HUES48 (cell line): ENCODE measurements around the gene ATG4D.
"Not testable (repeated sequence)": the region's sequence is repeated elsewhere in the genome, so short reads cannot be mapped to it uniquely, and the experiment has no call there.

Experiments used
- H3K27ac ChIP-seq: one replicate; pipeline ENCODE4 v1.7.0; 2013; ENCODE audit warnings: low read depth, low read length, inconsistent platforms
- H3K27me3 ChIP-seq: 2 replicates; pipeline ENCODE4 v1.6.1; 2013; ENCODE audit warnings: mild to moderate bottlenecking, low read length; ENCODE audit not compliant: control insufficient read depth, insufficient read depth
- H3K36me3 ChIP-seq: 2 replicates; pipeline ENCODE4 v1.6.1; 2013; ENCODE audit warnings: low read length; ENCODE audit not compliant: control insufficient read depth, insufficient read depth
- H3K4me1 ChIP-seq: 2 replicates; pipeline ENCODE4 v1.6.1; 2013; ENCODE audit warnings: mild to moderate bottlenecking, low read length; ENCODE audit not compliant: control insufficient read depth, insufficient read depth
- H3K4me3 ChIP-seq: 2 replicates; pipeline ENCODE4 v1.5.1; 2013; ENCODE audit warnings: mild to moderate bottlenecking, low read depth, low read length
- H3K9ac ChIP-seq: 2 replicates; pipeline ENCODE4 v1.6.1; 2013; ENCODE audit warnings: mild to moderate bottlenecking, low read depth, low read length, moderate library complexity
- H3K9me3 ChIP-seq: 2 replicates; pipeline ENCODE4 v1.6.1; 2013; ENCODE audit warnings: low read length; ENCODE audit not compliant: control insufficient read depth, insufficient read depth

ATG4D gene

DNA sequence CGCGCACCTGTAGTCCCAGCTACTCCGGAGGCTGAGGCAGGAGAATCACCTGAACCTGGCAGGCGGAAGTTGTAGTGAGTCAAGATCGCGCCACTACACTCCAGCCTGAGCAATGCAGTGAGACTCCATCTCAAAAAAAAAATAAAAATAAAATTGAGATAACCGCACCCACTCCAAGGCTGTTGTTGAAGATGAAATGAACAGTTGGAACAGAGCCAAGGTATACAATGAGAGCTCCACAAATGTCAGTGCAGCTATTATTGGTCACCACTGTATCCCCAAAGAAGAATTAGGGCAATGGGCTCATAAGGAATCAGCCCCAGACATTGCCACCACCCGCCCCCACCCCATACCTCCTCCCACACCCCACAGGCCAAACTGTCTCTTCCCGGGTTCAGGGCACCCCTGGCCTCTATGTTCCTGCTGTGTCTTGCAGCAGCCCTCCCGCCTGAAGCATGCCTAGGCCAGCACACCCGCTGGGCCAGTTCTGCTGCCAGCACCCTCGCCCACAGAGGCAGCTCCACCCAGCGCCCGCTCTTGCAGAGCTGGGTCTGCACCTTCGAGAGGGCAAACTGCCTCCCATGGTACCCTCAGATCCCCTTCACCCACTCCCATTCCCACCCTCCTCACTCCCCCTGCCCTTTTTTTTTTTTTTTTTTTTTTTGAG lies 22.9 kb upstream of the ATG4D start:
- Histone ChIP-seq H3K4me1 (0 out of 2 replicates have a peak, but pooled peaks cover 5% of the 10 kb centered on the region), H3K27ac (no peak overlapping the region), H3K36me3 (no peaks in the 10 kb centered on the region), H3K9ac (no peak overlapping the region), H3K27me3 (peaks cover 37% of the 10 kb centered on the region), H3K9me3 (no peaks in the 10 kb centered on the region), H3K4me3 (no peak overlapping the region)

GRCh38 chr19:10521461-10522171 lies 22.1 kb upstream of the ATG4D start:
- H3K27me3 ChIP-seq, result peaks cover 29% of the 10 kb centered on the region
- H3K9me3 ChIP-seq, result no peaks in the 10 kb centered on the region
- H3K36me3 ChIP-seq, result no peaks in the 10 kb centered on the region
- 0 out of 2 replicates have a peak, but pooled peaks cover 5% of the 10 kb centered on the region for H3K4me1 ChIP-seq
- no peak overlapping the region for H3K27ac ChIP-seq
- no peak overlapping the region for H3K9ac ChIP-seq
- no peak overlapping the region for H3K4me3 ChIP-seq

DNA sequence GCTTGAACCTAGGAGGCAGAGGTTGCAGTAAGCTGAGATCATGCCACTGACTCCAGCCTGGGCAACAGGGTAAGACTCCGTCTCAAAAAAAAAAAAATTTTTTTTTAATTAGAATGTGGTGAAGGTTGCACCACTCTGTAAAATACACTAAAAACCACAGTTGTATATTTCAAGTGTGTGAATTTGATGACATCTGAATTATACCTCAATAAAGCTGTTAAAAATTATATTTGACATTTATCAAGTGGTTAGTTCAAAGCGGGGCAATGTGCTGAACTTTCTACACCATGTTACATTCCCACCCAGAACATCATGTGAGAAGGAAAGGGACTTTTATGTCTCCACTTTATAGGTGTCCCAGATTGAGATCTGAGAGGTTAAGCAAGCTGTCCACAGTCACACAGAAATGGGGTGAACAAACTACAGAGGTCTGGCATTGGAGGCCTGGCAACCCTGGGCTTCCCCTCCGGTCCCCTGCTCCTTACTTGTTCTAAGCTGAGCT lies 20.5 kb upstream of the ATG4D start:
- no peak overlapping the region for H3K27ac ChIP-seq
- H3K27me3 ChIP-seq, result peaks cover 13% of the 10 kb centered on the region
- H3K4me1 ChIP-seq, result no peaks in the 10 kb centered on the region
- H3K36me3 ChIP-seq, result no peaks in the 10 kb centered on the region
- no peak overlapping the region for H3K4me3 ChIP-seq
- no peaks in the 10 kb centered on the region for H3K9me3 ChIP-seq
- H3K9ac ChIP-seq, result no peak overlapping the region

DNA sequence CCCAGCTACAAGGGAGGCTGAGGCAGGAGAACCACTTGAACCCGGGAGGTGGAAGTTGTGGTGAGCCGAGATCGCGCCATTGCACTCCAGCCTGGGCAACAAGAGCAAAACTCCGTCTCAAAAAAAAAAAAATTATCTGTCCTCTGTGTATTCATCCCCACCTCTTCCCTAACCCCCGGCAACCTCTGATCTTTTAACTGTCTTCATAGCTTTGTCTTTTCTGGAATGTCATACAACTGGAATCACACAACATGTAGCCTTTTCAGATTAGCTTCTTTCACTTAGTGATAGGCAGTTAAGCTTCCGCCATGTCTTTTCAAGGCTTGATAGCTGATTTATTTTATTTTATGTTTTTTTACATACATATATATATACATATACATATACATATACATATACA lies 18.1 kb upstream of the ATG4D start:
- Histone ChIP-seq H3K27me3 (no peaks in the 10 kb centered on the region), H3K9ac (no peak overlapping the region), H3K4me3 (no peak overlapping the region), H3K4me1 (no peaks in the 10 kb centered on the region), H3K9me3 (no peaks in the 10 kb centered on the region), H3K36me3 (no peaks in the 10 kb centered on the region), H3K27ac (no peak overlapping the region)

GRCh38 chr19:10526887-10527286 lies 16.8 kb upstream of the ATG4D start:
- H3K36me3 ChIP-seq, H3K4me1 ChIP-seq, H3K27ac ChIP-seq, H3K9me3 ChIP-seq, H3K9ac ChIP-seq, H3K27me3 ChIP-seq, H3K4me3 ChIP-seq: not testable (repeated sequence)

DNA sequence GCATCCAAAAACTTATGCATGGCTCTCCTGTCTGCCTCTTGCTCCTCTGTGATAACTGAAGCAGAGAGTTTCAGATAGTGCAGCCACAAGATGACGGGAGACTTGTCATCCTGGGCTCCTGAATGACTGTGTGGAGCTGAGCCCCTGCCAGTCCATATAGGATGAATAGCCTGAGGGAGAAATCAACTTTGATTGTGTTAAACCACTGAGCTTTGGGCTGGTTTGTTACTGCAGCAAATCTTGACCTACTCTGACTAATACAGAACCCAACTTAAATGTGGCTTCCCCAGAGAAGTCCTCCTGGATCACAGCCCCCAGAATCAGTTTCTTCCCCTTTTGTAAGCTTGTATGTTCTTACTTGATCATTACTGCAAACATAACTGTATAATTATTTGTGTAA lies 11.2 kb upstream of the ATG4D start:
- H3K9me3 ChIP-seq, result no peaks in the 10 kb centered on the region
- no peaks in the 10 kb centered on the region for H3K27me3 ChIP-seq
- H3K27ac ChIP-seq, result no peak overlapping the region
- no peaks in the 10 kb centered on the region for H3K4me1 ChIP-seq
- H3K36me3 ChIP-seq, result no peaks in the 10 kb centered on the region
- H3K4me3 ChIP-seq, result no peak overlapping the region
- H3K9ac ChIP-seq, result no peak overlapping the region

GRCh38 chr19:10533646-10534386 lies 9.9 kb upstream of the ATG4D start:
- Histone ChIP-seq H3K4me1 (no peaks in the 10 kb centered on the region), H3K27ac (no peak overlapping the region), H3K4me3 (no peak overlapping the region), H3K27me3 (no peaks in the 10 kb centered on the region), H3K9ac (no peak overlapping the region), H3K9me3 (no peaks in the 10 kb centered on the region), H3K36me3 (no peaks in the 10 kb centered on the region)

GRCh38 chr19:10535613-10536012 lies 8.1 kb upstream of the ATG4D start:
- H3K27ac ChIP-seq, result no peak overlapping the region

GRCh38 chr19:10537668-10538067 lies 6.0 kb upstream of the ATG4D start:
- no peak overlapping the region for H3K27ac ChIP-seq
- H3K36me3 ChIP-seq, result no peaks in the 10 kb centered on the region
- H3K4me1 ChIP-seq, result no peaks in the 10 kb centered on the region

More at GRCh38 chr19:10535613-10536012, 8.1 kb upstream of the ATG4D start:
- no peak overlapping the region for H3K4me3 ChIP-seq
- no peaks in the 10 kb centered on the region for H3K36me3 ChIP-seq
- no peaks in the 10 kb centered on the region for H3K9me3 ChIP-seq
- H3K4me1 ChIP-seq, result no peaks in the 10 kb centered on the region
- no peak overlapping the region for H3K9ac ChIP-seq
- H3K27me3 ChIP-seq, result no peaks in the 10 kb centered on the region

DNA sequence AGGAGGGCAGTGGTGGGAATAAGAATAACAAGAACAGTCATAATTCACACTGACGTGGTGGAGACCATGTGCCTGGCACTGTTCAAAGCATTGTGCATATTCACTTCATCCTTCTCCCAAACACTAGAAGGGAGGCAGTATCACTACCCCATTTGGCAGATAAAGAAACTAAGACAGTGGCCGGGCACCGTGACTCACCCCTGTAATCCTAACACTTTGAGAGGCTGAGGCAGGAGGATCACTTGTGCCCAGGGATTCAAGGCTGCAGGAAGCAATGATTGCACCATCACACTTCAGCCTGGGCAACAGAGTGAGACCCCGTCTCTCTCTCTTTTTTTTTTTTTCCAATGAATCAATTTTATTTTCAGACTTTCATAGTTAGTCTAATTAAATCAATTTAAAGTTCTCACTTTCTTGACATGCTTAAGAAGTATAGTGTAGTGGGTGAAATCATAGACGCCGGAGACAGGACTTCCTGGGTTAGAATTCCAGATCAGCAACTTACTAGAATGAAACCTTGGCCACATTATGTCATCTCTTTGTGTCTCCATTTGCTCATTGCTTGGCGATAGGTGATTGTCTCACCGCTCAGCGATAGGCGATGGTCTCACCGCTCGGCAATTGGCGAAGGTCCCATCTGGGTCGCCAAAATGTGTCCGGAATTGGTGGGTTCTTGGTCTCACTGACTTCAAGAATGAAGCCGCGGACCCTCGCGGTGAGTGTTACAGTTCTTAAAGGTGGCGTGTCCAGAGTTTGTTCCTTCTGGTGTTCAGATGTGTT lies 5.3 kb upstream of the ATG4D start:
- no peak overlapping the region for H3K9ac ChIP-seq
- H3K36me3 ChIP-seq, result no peaks in the 10 kb centered on the region
- no peak overlapping the region for H3K4me3 ChIP-seq
- no peaks in the 10 kb centered on the region for H3K9me3 ChIP-seq
- no peaks in the 10 kb centered on the region for H3K27me3 ChIP-seq
- H3K27ac ChIP-seq, result no peak overlapping the region
- H3K4me1 ChIP-seq, result no peaks in the 10 kb centered on the region

More at GRCh38 chr19:10537668-10538067, 6.0 kb upstream of the ATG4D start:
- Histone ChIP-seq H3K27me3 (no peaks in the 10 kb centered on the region), H3K4me3 (no peak overlapping the region), H3K9ac (no peak overlapping the region), H3K9me3 (no peaks in the 10 kb centered on the region)
